Peyer's patch (tissue), 4 donors: Measurements from ENCODE around the gene MITD1. TPM values are rescaled to one million over a fixed set of nuclear protein-coding genes. Genes with fewer than 3 reads are reported as not detected.

Experiments
- DNase-seq, 3 donors: peaks; one replicate each; pipeline ENCODE4 v3.0.0-alpha.2; 2017 to 2019
- H3K27ac ChIP-seq, 4 donors: fragments of 200-600 bp; sonication (generic); one replicate each; pipeline ENCODE4 v1.5.1; 2016 to 2019
- H3K27me3 ChIP-seq, 2 donors: fragments of 200-600 bp; sonication (generic); one replicate each; pipeline ENCODE4 v1.5.1; 2019
- H3K36me3 ChIP-seq, 3 donors: fragments of 200-600 bp; sonication (generic); one replicate each; pipeline ENCODE4 v1.5.1; 2016 to 2019
- H3K4me1 ChIP-seq, 4 donors: fragments of 200-600 bp; sonication (generic); one replicate each; pipeline ENCODE4 v1.5.1; 2016 to 2019
- H3K4me3 ChIP-seq, 4 donors: fragments of 200-600 bp; sonication (generic); 1 replicate in 3 of 4; 2 replicates in 1 of 4; pipeline ENCODE4 v1.5.1; 2016 to 2019; ENCODE audit warnings: mild to moderate bottlenecking in 1 of 4
- H3K9me3 ChIP-seq, 4 donors: fragments of 200-600 bp; sonication (generic); one replicate each; pipeline ENCODE4 v1.5.1; 2016 to 2019; ENCODE audit warnings: mild to moderate bottlenecking in 1 of 4
- POLR2A ChIP-seq, 2 donors: fragments of 450-650 bp; IDR thresholded peaks; one replicate each; pipeline ENCODE4 v1.5.1; 2017; ENCODE audit warnings: antibody characterized with exemption in 2 of 2, mild to moderate bottlenecking in 2 of 2, moderate library complexity in 2 of 2
- total RNA-seq, 4 donors: library from RNA; depleted of rRNA; stranded (reverse); fragments of >200 nt; gene quantifications; one replicate each; pipeline ENCODE4 v1.1.0, GENCODE V29; 2016
- TF ChIP-seq, protein P1 (sequence below), 6 experiments: fragments of 450-650 bp in 4 of 6; fragments of 200-600 bp in 2 of 6; sonication (generic) in 1 of 6; IDR thresholded peaks; one replicate each; pipeline ENCODE4 v1.5.1; 2017 to 2019; ENCODE audit warnings: antibody characterized with exemption in 6 of 6, mild to moderate bottlenecking in 3 of 6, moderate library complexity in 1 of 6

MITD1 gene
- total RNA-seq, 4 donors from 2014 or later: 21.7 to 42.1 (median 34.0) TPM

DNA sequence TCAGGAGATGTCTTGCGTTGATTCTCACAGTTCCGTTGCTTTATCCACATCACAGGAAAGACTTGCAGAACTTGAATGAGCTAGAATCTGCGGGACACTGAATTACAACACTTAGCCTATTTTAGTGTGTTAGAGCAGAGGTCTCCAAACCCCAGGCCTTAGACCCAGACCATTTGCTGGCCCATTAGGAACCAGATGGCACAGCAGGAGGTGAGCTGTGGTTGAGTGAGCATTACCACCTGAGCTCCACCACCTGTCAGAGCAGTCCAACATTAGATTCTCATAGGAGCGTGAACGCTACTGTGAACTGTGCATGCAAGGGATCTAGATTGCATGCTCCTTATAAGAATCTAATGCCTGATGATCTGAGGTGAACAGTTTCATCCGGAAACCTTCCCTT is 4.0 kb upstream of the MITD1 start:
- Histone ChIP-seq H3K36me3 (peaks cover 0 to 29% (median 0%) of the 10 kb centered on the region in 3 donors), H3K4me3 (no peak overlapping the region), H3K4me1 (peaks cover 7 to 16% (median 10%) of the 10 kb centered on the region in 4 donors), H3K9me3 (no peaks in the 10 kb centered on the region), H3K27ac (no peak overlapping the region), H3K27me3 (no peaks in the 10 kb centered on the region)
- TF ChIP-seq POLR2A (IDR thresholded peaks at IDR 0.05): no peak
- TF ChIP-seq, protein P1, sequence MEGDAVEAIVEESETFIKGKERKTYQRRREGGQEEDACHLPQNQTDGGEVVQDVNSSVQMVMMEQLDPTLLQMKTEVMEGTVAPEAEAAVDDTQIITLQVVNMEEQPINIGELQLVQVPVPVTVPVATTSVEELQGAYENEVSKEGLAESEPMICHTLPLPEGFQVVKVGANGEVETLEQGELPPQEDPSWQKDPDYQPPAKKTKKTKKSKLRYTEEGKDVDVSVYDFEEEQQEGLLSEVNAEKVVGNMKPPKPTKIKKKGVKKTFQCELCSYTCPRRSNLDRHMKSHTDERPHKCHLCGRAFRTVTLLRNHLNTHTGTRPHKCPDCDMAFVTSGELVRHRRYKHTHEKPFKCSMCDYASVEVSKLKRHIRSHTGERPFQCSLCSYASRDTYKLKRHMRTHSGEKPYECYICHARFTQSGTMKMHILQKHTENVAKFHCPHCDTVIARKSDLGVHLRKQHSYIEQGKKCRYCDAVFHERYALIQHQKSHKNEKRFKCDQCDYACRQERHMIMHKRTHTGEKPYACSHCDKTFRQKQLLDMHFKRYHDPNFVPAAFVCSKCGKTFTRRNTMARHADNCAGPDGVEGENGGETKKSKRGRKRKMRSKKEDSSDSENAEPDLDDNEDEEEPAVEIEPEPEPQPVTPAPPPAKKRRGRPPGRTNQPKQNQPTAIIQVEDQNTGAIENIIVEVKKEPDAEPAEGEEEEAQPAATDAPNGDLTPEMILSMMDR (IDR thresholded peaks at IDR 0.05): no peak
- DNase-seq: no peak

DNA sequence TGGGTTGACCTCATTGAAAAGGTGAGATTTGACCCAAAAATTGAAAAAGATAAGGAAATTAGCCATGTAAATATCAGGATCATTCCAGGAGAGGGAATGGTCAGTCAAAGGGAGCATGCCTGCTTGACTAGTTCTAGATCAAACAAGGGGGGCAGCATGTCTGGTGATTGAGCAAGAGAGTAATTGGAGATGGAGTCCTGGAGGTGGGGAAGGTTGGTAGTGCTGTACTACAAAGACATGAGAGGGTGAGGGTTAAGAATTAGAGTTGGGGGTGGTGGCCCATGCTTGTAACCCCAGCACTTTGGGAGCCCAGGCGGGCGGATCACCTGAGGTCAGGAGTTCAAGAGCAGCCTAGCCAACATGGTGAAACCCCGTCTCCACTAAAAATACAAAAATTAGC is 2.2 kb upstream of the MITD1 start:
- Histone ChIP-seq H3K4me1 (peaks cover 8 to 22% (median 16%) of the 10 kb centered on the region in 4 donors), H3K4me3 (no peak overlapping the region)
- no peak for DNase-seq

DNA sequence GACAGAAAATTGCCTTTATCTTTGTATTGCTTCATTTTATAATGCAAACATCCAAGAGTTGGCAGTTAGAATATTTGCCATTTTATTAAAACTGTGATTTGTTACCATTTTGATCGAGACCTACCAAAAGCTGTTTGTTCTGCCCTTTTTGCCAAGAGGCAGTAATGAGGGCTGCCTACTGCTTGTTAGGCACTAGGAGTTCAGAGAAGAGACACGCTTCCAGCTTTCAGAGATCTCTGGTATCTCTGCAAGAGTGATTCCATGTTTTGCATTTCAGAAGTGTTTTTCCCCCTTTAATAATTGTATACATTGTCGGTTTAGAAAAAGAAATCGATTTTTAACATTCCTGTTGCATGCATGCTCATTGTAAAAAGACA is 754 bp upstream of the MITD1 start:
- H3K27ac ChIP-seq: peak overlapping the region in 3 of 4 donors; percentile 64 to 86 (median 67)
- H3K4me1 ChIP-seq: peaks cover 8 to 22% (median 16%) of the 10 kb centered on the region in 4 donors
- H3K9me3 ChIP-seq: no peaks in the 10 kb centered on the region
- no peaks in the 10 kb centered on the region for H3K27me3 ChIP-seq
- no peak for DNase-seq
- H3K4me3 ChIP-seq: peak overlapping the region; percentile 63 to 93 (median 72)
- TF ChIP-seq POLR2A (IDR thresholded peaks at IDR 0.05): no peak
- TF ChIP-seq, protein P1 (IDR thresholded peaks at IDR 0.05): no peak
- no peaks in the 10 kb centered on the region for H3K36me3 ChIP-seq

More for the DNA sequence above, 2.2 kb upstream of the MITD1 start:
- no peak overlapping the region for H3K27ac ChIP-seq
- H3K36me3 ChIP-seq: peaks cover 0 to 12% (median 0%) of the 10 kb centered on the region in 3 donors
- H3K9me3 ChIP-seq: no peaks in the 10 kb centered on the region
- H3K27me3 ChIP-seq: no peaks in the 10 kb centered on the region
- TF ChIP-seq, protein P1 (IDR thresholded peaks at IDR 0.05): no peak
- no peak for TF ChIP-seq POLR2A (IDR thresholded peaks at IDR 0.05)

DNA sequence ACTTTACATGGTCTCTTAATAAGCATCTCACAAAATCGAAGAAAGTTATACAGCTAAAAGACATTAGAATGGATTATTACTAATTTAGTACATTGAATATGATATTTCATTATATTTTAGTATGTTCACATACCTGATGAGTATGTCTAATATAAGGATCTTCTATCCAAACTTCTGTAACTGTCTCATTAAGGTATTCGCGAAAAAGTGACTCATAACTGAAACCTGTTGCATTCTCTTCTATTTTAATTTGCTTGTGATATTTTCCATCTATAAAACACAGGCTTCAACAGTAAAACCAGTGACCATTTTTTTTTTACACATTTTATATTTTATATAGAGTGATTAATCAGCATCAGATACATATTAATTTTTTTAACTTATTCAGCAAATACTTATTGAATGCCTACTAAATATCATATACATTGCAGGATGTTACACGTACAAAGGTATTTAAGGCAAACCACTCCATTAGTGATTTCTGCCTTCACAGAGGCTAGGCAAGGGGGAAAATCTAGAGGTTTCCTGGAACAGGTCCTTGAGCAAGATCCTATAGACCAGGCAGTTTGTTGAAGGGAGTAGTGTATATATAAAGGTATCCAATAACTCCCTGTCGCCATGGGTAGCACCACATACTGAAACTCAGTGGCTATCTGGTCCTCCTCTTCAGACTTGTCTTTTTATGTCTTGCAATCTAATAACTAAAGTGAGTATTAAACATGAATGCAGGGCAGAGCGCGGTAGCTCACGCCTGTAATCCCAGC is 9.3 kb downstream of the MITD1 start:
- peaks cover 0 to 63% (median 0%) of the 10 kb centered on the region in 3 donors for H3K36me3 ChIP-seq
- H3K27me3 ChIP-seq: no peaks in the 10 kb centered on the region
- no peaks in the 10 kb centered on the region for H3K4me1 ChIP-seq
- H3K27ac ChIP-seq: no peak overlapping the region
- no peak for DNase-seq
- TF ChIP-seq, protein P1 (IDR thresholded peaks at IDR 0.05): no peak
- no peak for TF ChIP-seq POLR2A (IDR thresholded peaks at IDR 0.05)
- H3K9me3 ChIP-seq: no peaks in the 10 kb centered on the region
- H3K4me3 ChIP-seq: no peak overlapping the region

DNA sequence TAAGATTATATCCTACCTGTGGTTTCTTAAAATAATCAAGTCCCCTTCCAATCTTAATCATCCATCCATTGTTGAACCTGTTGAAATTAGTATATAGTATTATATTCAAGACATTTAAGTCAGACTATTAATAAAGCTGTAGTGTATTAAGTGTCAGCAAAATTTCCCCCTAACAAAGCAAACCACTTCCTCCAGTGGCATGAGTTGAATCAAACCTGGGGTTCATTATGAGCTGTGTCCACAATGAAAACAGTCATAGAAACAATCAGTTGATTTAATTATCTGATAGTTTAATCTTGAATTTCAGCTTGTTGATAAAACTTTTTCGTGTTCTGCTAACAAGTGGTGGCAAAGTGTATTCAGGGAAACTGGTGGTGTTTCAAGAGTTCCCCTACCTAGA is 11.3 kb downstream of the MITD1 start:
- TF ChIP-seq, protein P1 (IDR thresholded peaks at IDR 0.05): no peak
- no peak for TF ChIP-seq POLR2A (IDR thresholded peaks at IDR 0.05)
- H3K27ac ChIP-seq: no peak overlapping the region
- no peaks in the 10 kb centered on the region for H3K4me1 ChIP-seq
- H3K27me3 ChIP-seq: no peaks in the 10 kb centered on the region
- DNase-seq: no peak
- H3K36me3 ChIP-seq: peaks cover 0 to 63% (median 0%) of the 10 kb centered on the region in 3 donors
- H3K4me3 ChIP-seq: no peak overlapping the region
- H3K9me3 ChIP-seq: no peaks in the 10 kb centered on the region
